Measurements from ENCODE around the gene GALNT11.
A peak's percentile ranks its signal among the peaks of the same experiment; 100 is the strongest.

GALNT11 gene

GRCh38 chr7:152121432-152121831 lies 96.0 kb downstream of the GALNT11 start:
- DNase-seq, result no peak

DNA sequence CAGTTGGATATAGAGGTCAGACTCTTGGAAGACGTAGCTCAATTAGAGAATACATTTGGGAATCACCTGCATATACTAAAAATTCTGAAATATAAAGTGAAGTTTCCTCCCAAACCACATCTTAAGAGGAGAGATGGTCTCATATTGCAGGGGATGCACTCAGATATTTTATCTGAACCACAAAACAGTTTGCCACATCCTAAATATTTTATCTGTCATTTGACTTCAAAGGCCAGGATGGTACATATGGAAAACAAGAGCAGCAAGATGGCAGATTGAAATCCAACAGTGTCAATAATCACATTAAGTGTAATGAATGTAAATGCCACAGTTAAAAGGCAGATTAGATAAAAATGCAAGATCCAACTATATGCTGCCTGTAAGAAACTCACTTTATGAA lies 97.1 kb downstream of the GALNT11 start:
- DNase-seq, result no peak

DNA sequence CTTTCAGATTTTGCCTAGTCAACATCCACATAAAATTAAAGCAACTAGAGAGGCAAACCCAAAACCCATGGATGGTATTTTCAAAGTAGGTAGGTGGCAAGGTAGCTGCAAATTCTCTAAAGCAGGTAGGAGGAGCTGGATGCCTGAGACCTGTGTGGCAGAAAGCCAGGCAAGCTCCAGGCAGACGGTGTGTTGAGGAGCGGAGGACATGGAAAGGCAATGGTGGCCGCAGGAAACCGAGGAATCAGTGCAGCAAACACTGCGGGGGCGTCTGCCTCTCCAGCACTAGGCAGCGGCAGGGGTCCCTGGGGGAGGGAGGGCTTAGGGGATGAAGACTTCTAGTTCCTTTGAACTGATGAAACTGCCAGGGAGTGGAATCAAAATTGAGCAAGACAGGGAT lies 101.3 kb downstream of the GALNT11 start:
- DNase-seq, result no peak

DNA sequence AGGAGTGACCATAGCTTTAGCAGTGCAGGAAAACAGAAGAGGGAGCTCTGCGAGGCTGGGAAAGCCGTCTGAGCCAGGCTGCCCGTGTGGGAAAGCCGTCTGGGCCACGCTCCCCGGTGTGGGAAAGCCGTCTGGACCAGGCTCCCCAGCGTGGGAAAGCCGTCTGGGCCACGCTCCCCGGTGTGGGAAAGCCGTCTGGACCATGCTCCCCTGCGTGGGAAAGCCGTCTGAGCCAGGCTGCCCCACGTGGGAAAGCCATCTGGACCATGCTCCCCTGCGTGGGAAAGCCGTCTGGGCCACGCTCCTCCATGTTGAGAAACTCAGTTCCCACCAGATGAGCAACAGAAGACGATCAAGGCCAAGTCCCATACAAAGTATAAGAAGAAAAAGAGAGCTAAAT lies 101.8 kb downstream of the GALNT11 start:
- no peak for DNase-seq

DNA sequence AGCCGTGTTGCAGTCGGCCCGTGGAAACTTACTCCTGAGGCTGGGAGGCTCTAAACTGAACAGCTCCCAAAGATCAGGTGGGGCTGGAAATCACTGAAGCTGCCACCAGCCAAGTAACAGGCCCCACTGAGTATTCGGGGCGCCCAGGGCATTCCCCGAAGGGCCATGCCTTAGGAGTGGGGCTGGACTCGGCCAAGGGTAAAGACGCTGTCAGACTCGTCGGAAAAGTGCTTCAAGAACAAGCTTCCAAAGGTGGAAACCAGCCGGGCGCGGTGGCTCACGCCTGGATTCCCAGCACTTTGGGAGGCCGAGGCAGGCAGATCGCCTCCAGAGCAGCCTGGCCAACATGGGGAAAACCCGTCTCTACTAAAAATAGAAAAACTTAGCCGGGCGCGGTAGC lies 102.8 kb downstream of the GALNT11 start:
- no peak for DNase-seq

- no peak for DNase-seq
These were observed 103.4 kb downstream of the GALNT11 start for GRCh38 chr7:152128741-152129461.

DNA sequence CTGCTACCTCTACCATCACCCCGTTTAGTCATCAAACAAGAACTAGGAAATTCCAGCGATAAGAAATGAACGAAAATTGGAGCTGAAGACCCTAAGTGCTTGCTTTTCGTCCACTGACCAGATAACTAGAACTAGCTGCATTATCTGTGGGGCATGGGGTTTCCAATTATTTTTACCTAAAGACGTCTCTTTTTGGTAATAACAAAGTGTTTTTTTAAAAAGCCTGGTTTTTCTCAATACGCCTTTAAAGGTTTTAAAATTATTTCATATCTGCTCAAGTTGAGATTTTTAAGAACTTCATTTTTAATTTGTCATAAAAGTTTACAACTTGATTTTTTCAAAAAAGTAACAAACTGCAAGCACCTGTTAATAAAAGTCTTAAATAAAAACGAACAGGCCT lies 104.2 kb downstream of the GALNT11 start:
- no peak for DNase-seq

DNA sequence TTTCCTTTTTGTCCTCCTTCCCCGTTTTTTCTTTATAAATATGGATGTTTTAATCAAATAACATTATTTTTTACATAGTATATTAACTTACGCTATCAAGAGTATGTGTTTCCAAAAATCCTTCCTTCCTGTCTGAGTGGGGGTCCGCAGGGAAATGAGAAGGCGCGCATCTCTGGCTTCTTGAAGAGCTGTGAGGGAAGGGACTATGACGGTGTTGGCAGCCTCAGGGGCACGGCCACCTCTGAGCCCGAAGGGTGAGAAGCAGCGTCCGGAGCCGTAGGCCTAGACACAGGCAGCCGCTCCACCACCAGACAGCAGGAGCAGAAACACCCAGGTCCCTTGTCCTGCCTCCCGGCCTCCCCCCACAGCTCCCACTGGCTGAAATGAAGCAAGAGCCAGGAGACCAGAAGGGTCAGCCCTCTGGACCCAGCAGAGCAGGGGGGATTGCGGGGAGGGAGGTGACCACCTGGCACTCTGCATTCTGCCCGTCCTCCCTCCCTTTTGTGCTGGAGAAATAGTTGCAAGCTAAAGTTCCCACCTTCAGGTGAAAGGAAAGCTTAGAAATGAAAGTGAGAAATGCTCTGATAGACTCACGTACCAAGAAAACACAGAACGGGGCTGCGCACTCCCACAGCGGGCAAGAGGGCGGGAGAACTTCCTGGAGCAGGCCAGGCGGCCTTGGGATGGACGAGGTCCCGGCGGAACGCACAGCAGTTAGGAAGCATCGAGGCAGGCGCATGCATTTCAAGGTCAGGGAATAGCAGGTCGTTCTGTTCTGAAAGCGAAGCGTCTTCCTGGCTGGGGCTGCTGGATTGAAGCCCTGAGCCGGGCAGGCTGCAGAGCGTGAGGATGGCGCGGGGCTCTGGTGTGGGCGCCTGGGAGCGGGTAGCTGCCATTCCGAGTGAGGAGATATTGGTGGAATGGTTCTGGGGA lies 105.5 kb downstream of the GALNT11 start:
- no peak for DNase-seq

DNA sequence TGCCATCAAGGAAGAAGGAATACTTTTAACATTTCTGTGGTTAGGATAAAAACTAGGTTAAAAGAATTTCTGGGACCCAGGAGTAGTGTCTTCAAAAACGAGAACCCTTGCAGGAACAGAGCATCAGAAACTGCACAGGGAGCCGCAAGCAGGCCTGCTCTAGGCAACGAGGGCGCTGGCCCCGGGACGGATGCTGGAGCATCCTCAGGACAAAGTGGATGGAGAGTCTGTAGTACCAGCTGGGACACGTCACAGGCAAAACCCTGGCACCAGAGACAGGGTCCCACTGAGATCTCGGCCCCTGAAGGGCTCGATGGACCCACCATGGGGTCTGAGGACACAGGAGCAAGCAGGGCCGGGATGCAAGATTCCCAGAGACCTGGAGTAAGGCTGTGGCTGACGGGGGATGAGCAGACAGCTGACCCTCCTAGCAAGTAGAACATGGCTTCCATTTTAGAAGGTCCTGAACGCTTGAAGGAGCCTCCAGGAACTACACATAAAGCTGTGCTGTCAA lies 106.6 kb downstream of the GALNT11 start:
- no peak for DNase-seq

- no peak for DNase-seq
These were observed 107.3 kb downstream of the GALNT11 start for GRCh38 chr7:152132812-152133211.

- DNase-seq, result no peak
These were observed 108.3 kb downstream of the GALNT11 start for GRCh38 chr7:152133804-152134203.

GRCh38 chr7:152136686-152137085 lies 111.2 kb downstream of the GALNT11 start:
- DNase-seq, result no peak

DNA sequence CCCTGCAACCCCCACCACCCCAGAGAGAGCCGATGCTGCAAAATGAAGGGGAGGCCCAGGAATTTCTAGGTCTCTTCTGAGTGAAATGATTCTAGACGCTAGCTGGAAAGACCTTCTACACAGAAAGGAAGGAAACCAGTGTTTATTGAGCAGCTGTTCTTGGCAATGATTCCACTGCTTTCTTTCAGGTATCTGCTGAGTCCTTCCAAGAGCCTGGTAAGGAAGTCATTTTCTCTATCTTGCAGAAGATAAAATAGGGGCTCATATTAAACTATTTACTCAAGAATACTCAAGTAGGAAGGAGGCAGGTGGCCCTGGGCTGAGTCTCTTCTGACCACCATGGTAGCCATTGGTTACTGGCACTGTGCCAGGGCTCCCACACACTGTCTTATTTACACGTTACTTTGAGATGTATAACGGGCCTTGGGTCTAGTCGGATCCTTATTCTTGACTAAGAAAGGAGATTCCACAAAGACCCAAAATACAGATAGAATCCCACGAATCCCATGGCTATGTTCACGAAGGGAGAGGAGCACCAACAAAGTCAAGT lies 112.1 kb downstream of the GALNT11 start:
- DNase-seq, result no peak

GRCh38 chr7:152140067-152140466 lies 114.6 kb downstream of the GALNT11 start:
- DNase-seq, result no peak

GRCh38 chr7:152140560-152140959 lies 115.1 kb downstream of the GALNT11 start:
- DNase-seq, result no peak

- DNase-seq, result no peak
These were observed 117.6 kb downstream of the GALNT11 start for GRCh38 chr7:152142976-152143595.

GRCh38 chr7:152144557-152145245 lies 119.2 kb downstream of the GALNT11 start:
- no peak for DNase-seq

DNA sequence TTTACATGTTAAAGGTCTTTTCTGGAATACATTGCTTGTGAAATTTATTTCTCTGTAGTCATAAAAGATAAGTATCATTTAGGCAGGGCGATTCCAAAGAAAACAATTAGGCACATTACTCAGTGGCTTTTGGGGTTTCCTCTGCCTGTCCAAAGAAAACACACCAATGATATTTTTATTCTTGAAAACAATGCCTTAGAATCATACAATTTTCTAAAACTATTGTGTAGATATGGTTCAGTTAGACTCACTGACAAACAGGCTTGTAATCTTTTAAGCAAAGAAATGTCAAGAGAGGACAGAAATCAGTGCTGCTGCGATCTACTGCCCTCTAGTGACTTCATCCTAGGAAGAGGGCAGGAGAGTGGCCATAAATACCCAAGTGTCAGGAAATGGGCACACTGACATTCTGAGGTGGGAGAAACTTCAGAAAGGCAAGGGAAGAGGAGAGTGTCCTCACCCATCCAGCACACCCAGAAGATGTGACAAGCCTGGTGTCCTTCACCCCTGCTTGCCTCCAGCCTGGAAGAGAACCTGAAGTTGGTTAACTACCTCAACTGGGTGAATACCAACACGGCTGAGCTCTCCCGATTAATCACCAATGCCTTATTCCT lies 120.5 kb downstream of the GALNT11 start:
- DNase-seq, result peak; percentile 40

DNA sequence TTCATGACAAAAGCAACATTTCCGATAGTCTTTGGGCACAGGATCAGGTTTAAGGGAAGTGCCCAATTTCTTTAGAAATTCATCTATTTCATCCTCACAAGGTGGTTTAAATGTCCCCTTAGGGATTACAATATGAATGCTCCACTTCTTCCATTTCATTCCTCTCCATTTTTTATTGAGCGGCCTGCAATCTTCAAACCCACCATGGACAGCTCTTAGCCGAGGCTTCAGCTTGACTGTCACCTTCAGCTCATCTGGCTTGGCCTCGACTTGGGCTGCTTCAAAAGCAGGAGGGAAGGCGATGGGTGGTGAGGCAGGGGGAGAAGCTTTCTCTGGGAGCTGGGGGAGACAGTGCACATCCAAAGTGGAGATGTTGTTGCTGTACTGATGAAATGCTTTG lies 123.2 kb downstream of the GALNT11 start:
- no peak for DNase-seq

- no peak for DNase-seq
These were observed 123.9 kb downstream of the GALNT11 start for GRCh38 chr7:152149363-152149762.

DNA sequence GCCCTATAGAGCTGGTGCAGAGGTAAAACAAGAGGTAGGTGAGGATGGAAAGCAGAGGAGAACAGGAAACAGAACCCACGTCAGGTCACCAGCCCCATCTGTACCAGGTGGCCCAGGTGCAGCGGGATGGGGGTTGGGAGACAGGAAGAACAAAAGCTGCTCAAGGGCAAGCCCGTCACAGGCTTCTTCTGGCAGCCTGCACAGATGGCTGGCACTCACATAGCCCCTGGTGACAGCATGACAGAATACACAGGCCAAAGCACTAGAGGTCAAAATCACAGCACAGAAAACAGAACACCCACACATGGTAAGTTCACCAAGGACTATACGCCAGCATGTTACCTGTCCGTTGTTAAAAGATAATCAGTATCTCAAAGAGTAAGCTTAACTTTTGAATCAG lies 126.8 kb downstream of the GALNT11 start:
- DNase-seq, result no peak

Data from stimulated activated CD8-positive, alpha-beta memory T cell treated with anti-CD3 and anti-CD28 coated beads, Interleukin-4, amount 100 ng/mL, for 48 hours (primary cell).